Measurements from ENCODE around the gene IL25.

DNA sequence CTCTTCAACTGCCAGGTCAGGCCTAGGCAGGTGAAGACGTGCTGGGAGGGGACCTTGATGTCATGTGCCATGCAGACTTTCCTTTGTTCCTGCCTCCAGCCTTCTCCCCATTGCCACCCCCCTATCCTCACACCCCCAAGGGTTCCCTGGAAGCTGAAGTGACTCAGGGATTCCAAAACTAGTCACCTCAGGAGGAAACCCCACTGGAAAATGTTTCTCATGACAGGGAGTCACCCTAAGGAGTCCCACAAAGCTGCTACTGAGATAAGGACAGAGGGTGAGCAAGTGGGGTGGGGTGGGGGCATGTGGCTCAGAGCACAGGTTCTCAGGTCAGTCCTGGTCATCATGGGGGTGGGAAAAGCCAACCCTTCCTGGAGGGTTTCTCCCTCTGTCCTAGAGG, 2.4 kb upstream of the IL25 start:
- TF ChIP-seq, protein P1, sequence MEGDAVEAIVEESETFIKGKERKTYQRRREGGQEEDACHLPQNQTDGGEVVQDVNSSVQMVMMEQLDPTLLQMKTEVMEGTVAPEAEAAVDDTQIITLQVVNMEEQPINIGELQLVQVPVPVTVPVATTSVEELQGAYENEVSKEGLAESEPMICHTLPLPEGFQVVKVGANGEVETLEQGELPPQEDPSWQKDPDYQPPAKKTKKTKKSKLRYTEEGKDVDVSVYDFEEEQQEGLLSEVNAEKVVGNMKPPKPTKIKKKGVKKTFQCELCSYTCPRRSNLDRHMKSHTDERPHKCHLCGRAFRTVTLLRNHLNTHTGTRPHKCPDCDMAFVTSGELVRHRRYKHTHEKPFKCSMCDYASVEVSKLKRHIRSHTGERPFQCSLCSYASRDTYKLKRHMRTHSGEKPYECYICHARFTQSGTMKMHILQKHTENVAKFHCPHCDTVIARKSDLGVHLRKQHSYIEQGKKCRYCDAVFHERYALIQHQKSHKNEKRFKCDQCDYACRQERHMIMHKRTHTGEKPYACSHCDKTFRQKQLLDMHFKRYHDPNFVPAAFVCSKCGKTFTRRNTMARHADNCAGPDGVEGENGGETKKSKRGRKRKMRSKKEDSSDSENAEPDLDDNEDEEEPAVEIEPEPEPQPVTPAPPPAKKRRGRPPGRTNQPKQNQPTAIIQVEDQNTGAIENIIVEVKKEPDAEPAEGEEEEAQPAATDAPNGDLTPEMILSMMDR (IDR thresholded peaks at IDR 0.05): no peak
- TF ChIP-seq POLR2AphosphoS5 (IDR thresholded peaks at IDR 0.05): no peak

Data from stomach (tissue), 4 donors.